Stimulated activated naive CD4-positive, alpha-beta T cell treated with Interleukin-2 at 50 U/mL for 16 hours (primary cell): ENCODE results near the gene SPACDR.

Experiments
- DNase-seq: peaks from one replicate; lab custom pipeline; 2025; lab: John Stamatoyannopoulos, UW

The SPACDR gene

GRCh38 chr7:100413346-100413745, 50.7 kb downstream of the SPACDR start:
- no peak for DNase-seq

DNA sequence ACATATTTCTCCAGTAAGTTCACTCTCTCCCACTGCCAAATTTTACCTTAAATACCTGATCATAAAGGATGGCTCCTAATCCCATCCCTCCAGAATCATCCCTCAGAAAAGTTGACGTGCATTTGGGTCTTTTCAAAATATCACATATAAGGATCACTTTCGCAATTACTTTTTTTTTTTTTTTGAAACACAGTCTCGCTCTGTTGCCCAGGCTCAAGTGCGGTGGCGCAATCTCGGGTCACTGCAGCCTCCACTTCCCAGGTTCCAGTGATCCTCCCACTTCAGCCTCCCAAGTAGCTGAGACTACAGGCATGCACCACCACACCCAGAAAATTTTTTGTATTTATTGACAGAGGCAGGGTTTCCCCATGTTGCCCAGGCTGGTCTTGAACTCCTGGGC, 53.0 kb downstream of the SPACDR start:
- DNase-seq: no peak

GRCh38 chr7:100407285-100408180, 56.5 kb downstream of the SPACDR start:
- DNase-seq: peak; percentile 8

GRCh38 chr7:100406767-100407166, 57.3 kb downstream of the SPACDR start:
- no peak for DNase-seq
